ENCODE measurements around the gene KRTAP9-2.
"Not testable (repeated sequence)": the region's sequence is repeated elsewhere in the genome, so short reads cannot be mapped to it uniquely, and the experiment has no call there.

KRTAP9-2 gene

DNA sequence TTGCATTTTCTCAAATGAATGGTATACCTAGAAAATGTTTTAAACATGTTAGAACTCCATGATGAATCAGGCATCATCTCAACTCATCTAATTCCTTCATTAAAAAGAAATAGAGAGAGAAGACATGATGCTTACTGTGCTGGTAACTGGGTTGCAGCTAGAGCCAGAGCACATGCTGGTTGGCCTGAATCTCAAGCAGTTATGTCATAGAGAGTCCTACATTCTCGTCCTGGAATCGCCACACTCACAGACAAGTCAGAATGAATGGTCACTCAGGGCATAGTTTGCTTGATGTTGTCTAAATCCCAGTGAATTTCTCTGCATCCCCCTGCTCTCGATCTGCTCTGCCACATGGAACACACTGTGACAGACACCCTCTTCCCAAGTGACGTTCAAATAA, 10.7 kb downstream of the KRTAP9-2 start:
- DNase-seq (ENCODE audit: low spot score): not testable (repeated sequence)

GRCh38 chr17:41237949-41238437, 11.5 kb downstream of the KRTAP9-2 start, which contains the start of gene KRTAP9-8:
TSS of gene KRTAP9-8 (plus strand) at chr17:41237999. CDS start at chr17:41238052, 53 bp downstream.
- DNase-seq (ENCODE audit: low spot score): not testable (repeated sequence)

DNA sequence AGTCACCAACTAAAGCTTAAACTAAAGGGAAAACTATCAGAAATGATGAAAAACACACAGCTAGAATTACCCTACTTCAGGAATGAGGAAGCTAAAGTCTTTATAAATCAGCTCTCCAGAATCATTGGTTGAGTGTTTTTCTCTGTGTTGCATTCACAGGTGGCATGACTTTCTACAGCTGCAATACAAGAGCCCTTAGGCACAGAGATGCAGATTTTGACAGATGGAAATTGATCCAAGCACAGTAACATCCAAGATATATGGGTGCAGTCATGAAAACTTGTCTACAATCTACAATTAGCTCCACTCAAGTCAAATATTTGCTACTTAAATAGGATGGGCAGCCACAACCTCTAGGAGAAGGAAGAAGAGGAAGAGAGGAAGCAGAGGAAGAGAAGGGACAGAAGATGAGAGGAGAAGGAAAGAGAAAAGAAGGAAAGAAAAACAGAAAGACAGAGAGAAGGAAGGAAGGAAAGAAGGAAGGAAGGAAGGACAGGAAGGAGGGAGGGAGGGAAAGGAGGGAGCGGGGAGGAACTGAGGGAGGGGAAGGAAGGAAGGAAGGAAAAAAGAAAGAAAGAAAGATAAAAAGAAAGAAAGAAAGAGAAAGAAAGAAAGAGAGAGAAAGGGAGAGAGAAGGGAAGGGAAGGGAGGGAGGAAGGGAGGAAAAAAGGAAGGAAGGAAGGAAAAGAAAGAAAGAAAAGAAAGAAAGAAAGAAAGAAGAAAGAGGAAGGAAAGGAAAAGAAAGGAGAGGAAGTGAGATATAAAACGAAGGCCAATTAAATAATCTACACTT, 20.7 kb downstream of the KRTAP9-2 start:
- not testable (repeated sequence) for DNase-seq (ENCODE audit: low spot score)

DNA sequence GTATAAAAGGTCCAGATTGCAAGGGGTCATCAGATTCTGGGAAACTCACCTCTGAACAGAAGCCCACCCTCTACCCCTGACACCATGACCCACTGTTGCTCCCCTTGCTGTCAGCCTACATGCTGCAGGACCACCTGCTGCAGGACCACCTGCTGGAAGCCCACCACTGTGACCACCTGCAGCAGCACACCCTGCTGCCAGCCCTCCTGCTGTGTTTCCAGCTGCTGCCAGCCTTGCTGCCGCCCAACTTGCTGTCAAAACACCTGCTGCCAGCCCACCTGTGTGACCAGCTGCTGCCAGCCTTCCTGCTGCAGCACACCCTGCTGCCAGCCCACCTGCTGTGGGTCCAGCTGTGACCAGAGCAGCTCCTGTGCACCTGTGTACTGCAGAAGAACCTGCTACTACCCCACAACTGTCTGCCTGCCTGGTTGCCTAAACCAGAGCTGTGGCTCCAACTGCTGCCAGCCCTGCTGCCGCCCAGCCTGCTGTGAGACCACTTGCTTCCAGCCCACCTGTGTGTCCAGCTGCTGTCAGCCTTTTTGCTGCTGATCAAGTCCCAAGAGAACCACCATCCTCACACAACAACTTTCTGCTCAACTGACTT, 23.3 kb downstream of the KRTAP9-2 start, which contains the start of gene KRTAP9-4:
Gene KRTAP9-4, plus strand, starts transcription at position 51 of the 604 bp plus-strand sequence. Its CDS starts 34 bp downstream, at position 85.
- DNase-seq (ENCODE audit: low spot score): not testable (repeated sequence)

- DNase-seq (ENCODE audit: low spot score): no peak
These were observed 24.8 kb downstream of the KRTAP9-2 start for GRCh38 chr17:41251261-41251660.

DNA sequence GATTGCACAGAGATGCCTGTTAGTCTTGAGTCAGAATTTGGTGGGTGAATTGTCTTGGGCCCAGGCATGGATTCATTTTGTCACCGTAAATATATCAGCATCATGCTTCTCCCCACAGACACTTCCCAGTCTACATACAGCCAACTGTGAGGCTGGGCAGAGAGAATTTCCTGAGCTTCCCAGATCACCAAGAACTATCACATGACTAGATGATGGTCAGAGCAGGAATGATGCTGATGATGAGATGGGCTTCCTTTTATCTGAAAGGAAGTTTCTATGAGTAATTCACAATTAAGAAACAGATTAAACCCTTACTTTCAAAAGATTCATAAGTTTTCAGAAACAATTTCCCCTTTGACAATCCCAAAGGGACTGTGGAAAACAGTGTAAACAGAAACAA, 28.4 kb downstream of the KRTAP9-2 start:
- DNase-seq (ENCODE audit: low spot score): no peak

GRCh38 chr17:41255381-41256290, 29.2 kb downstream of the KRTAP9-2 start, which contains the start of gene KRTAP9-9:
TSS of gene KRTAP9-9 (plus strand) at chr17:41255384.
- not testable (repeated sequence) for DNase-seq (ENCODE audit: low spot score)

DNA sequence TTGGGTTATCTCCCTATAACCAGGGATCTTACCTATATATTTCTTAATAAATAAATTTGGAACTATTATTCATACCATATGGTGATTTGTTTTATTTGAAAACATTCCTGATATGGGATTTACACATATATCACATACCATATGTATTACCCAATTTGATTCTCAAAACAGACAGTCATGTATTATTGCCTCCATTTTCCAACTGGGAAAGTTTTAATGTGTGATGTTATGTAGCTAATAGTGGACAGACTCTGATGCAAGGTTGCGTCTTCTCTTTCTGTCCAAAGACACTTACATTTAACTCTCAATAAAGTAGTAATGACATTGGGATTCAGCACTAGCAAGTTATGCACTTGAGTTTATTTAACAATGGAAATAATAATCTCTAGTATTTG, 29.8 kb downstream of the KRTAP9-2 start:
- DNase-seq (ENCODE audit: low spot score): no peak

DNA sequence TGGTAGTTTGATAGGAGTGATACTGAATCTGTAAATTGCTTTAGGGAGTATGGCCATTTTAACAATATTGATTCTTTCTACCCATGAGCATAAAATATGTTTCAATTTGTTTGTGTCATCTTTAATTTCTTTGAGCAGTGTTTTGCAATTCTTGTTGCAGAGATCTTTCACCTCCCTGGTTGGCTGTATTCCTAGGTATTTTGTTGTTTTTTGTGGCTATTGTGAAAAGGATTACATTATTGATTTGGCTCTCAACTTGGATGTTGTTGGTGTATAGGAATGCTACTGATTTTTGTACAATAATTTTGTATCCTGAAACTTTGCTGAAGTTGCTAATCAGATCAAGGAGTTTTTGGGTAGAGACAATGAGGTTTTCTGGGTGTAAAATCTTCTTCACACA, 32.0 kb downstream of the KRTAP9-2 start:
- DNase-seq (ENCODE audit: low spot score): no peak

- DNase-seq (ENCODE audit: low spot score): no peak
These were observed 36.8 kb downstream of the KRTAP9-2 start for GRCh38 chr17:41263212-41263611.

GRCh38 chr17:41264599-41264998, 38.2 kb downstream of the KRTAP9-2 start:
- no peak for DNase-seq (ENCODE audit: low spot score)

GRCh38 chr17:41265078-41265477, 38.6 kb downstream of the KRTAP9-2 start, which contains the start of gene KRTAP9-6:
TSS of gene KRTAP9-6 (plus strand) at chr17:41265378. CDS start at chr17:41265378, 0 bp downstream.
- DNase-seq (ENCODE audit: low spot score): no peak

- DNase-seq (ENCODE audit: low spot score): no peak
These were observed 41.3 kb downstream of the KRTAP9-2 start for GRCh38 chr17:41267711-41268110.

DNA sequence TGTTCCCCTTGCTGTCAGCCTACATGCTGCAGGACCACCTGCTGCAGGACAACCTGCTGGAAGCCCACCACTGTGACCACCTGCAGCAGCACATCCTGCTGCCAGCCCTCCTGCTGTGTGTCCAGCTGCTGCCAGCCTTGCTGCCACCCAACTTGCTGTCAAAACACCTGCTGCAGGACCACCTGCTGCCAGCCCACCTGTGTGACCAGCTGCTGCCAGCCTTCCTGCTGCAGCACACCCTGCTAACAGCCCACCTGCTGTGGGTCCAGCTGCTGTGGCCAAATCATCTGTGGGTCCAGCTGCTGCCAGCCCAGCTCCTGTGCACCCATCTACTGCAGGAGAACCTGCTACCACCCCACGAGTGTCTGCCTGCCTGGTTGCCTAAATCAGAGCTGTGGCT, 44.9 kb downstream of the KRTAP9-2 start:
- not testable (repeated sequence) for DNase-seq (ENCODE audit: low spot score)

GRCh38 chr17:41271858-41272257, 45.4 kb downstream of the KRTAP9-2 start:
- no peak for DNase-seq (ENCODE audit: low spot score)

- not testable (repeated sequence) for DNase-seq (ENCODE audit: low spot score)
These were observed 49.3 kb downstream of the KRTAP9-2 start, which contains the start of gene KRTAP9-7 for GRCh38 chr17:41275648-41276190. TSS of gene KRTAP9-7 (plus strand) at chr17:41275698. CDS start at chr17:41275698, 0 bp downstream.
